ENCODE results near the gene WDTC1.
"Not testable (repeated sequence)": the region's sequence is repeated elsewhere in the genome, so short reads cannot be mapped to it uniquely, and the experiment has no call there.

WDTC1 gene, protein sequence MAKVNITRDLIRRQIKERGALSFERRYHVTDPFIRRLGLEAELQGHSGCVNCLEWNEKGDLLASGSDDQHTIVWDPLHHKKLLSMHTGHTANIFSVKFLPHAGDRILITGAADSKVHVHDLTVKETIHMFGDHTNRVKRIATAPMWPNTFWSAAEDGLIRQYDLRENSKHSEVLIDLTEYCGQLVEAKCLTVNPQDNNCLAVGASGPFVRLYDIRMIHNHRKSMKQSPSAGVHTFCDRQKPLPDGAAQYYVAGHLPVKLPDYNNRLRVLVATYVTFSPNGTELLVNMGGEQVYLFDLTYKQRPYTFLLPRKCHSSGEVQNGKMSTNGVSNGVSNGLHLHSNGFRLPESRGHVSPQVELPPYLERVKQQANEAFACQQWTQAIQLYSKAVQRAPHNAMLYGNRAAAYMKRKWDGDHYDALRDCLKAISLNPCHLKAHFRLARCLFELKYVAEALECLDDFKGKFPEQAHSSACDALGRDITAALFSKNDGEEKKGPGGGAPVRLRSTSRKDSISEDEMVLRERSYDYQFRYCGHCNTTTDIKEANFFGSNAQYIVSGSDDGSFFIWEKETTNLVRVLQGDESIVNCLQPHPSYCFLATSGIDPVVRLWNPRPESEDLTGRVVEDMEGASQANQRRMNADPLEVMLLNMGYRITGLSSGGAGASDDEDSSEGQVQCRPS

DNA sequence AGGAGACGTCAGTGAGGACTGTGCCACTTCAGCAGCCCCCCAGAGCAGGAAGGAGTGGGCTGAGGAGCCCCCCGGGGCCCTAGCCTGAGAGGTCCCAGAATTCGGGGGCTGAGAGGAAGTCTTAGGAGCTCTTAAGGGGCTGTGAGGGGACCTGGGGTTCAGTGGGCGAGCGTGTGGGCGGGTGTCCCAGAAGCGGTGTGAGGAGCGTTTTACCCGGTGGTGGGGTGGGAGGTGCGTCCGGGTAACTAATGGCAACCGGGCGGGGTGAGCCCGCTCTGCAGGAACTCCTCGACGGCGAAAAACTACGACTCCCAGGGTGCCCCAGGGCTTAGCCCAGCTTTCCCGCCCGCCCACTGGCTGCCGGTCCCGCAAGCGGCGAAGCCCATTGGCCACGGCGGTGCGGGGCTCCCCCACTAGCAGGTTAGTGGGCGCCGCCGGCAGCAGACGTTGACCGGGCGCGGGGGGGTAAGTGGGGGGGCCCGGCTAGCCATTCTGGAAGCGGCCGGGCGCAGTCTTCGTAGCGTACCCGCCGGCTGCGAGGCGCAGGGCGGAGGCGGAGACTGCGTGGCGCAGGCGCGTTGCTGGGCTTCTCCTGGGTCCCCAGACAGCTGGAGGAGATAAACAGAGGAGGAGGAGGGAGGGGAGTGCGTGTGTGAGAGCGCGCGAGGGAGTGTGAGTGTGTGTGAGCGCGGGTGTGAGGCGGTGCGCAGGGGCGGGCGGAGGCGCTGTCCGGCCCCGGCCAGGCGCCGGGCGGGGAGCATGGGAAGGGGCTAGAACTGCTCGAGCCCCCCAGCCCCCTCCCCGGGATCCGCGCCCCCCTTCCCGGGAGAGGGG is at the start of gene WDTC1:
WDTC1 (plus strand) TSS at position 584 of the 834 bp plus-strand sequence. CDS start 26,423 bp downstream, outside the sequence.
- FAIRE-seq, result peak; percentile 63

DNA sequence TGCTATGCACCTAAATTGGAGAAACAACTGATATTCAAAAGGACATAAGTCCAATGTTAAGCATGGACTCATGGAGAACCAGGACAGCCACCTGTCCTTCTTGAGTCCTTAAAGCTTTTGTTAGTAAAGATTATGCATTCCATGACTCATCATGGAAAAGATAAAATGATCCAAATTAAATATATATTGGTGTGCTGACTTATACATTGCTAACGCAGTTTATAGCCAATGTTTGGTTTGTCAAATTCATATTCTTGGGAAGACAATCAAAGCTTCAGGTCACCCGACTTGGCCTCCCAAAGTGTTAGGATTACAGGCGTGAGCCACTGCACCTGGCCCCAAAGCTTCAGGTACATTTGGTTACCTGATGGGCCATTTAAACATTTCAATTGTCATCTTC is 49.8 kb upstream of the WDTC1 start:
- not testable (repeated sequence) for FAIRE-seq

DNA sequence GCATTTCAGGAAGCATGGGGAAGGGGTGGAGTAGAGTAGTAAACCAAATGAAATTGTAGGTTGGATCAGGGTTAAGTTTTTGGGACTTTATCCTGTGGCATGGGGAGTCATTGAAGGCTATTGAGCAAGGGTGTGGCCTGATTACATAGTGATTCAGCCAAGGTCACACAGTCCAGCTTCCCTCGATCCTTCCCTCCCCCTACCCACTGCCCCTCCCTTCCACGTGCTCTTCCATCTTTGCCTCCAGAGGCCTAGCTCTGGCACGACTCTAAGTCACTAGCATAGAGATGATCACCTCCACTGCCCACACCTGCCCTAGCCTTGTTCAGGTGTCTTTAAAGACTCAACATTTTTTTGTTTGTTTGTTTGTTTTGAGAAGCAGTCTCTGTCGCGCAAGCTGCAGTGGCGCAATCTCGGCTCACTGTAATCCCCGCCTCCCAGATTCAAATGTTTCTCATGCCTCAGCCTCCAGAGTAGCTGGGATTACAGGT is 42.3 kb upstream of the WDTC1 start:
- FAIRE-seq, result no peak

DNA sequence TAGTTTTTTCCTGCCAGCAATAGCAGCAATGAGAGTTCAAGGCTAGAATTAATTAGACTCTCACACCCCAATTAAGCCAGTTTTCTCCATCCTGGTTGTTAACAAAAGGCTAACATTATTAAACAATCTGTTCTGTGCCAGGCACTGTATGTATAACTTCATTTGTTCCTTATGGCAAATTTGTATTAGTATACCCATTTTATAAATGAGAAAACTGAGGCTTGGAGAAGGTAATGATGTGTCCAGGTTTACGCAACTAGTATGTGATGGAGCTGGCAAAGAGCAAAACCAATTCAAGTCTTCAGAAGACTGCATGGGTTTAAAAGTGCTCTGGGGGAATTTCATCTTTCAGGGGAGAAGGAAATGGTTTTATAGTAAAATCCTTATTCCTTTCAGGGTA is 41.2 kb upstream of the WDTC1 start:
- no peak for FAIRE-seq

DNA sequence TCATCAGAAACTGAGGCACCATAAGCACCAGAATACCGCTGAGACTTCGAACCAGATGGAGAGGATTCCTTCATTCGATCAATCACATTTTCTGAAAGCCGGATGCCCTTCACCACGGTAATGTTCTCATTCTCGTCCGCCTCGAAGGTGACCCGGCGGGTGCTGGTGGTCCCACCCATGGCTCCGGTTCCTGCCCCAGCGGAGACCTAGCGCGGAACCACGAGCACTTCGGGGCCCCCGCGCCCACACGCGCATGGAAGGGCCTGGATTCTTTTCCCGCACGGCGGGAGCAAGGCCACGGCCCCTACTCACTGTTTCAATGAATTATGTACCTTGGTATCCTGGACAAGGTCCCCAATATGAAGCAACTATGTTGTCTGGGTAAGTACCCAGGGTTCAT is 33.1 kb upstream of the WDTC1 start:
- FAIRE-seq, result no peak

DNA sequence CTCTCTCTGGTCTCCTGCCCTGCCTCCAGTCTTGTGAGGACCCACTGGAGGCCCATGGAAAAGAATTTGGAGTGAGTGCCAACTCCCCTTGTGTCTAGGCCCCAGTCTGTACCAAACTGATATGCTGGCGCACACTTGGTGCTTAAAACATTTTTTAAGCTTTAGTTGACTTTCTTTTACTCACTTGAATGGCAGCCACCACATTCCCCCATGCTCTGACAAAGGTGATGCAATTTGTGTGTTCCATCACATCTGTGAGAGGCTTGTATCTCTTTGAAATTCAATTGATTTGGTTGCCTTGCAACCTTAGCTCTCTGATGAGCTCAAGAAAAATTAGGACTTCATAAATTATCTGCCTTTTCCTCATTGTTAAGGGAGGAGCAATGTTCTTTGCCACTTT is 30.5 kb upstream of the WDTC1 start:
- no peak for FAIRE-seq

DNA sequence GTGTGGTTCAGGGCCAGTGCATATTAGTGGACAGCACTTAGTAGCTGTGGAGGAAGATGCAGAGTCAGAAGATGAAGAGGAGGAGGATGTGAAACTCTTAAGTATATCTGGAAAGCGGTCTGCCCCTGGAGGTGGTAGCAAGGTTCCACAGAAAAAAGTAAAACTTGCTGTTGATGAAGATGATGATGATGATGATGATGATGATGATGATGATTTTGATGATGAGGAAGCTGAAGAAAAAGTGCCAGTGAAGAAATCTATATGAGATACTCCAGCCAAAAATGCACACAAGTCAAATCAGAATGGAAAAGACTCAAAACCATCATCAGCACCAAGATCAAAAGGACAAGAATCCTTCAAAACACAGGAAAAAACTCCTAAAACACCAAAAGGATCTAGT is 27.2 kb upstream of the WDTC1 start:
- not testable (repeated sequence) for FAIRE-seq

DNA sequence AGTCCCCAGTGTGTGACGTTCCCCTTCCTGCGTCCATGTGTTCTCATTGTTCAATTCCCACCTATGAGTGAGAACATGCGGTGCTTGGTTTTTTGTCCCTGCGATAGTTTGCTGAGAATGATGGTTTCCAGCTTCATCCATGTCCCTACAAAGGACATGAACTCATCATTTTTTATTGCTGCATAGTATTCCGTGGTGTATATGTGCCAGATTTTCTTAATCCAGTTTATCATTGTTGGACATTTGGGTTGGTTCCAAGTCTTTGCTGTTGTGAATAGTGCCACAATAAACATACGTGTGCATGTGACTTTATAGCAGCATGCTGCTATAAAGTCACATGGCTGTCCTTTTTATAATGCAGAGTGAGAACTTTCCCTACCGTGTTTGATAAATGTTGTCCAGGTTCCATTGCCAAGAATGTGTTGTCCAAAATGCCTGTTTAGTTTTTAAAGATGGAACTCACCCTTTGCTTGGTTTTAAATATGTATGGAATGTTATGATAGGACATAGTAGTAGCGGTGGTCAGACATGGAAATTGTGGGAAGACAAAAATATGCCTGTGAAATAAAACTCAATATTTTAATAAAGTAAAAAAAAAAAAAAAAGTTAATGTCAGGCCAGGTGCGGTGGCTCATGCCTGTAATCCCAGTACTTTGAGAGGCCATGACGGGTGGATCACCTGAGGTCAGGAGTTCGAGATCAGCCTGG is 26.1 kb upstream of the WDTC1 start:
- FAIRE-seq, result not testable (repeated sequence)

DNA sequence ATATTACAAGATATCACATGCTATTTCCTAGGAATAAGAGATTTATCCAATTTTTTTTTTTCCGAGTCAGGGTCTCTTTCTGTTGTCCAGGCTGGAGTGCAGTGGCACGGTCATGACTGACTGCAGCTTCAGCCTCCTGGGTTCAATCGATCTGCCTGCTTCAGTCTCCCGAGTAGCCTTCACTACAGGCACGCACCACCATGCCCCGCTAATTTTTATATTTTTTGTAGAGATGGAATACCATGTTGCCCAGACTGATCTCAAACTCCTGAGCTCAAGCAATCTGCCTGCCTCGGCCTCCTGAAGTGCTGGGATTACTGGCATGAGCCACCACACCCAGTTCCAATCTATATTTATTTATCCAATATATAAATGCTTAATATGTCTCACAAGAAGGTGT is 18.0 kb upstream of the WDTC1 start:
- FAIRE-seq, result no peak

DNA sequence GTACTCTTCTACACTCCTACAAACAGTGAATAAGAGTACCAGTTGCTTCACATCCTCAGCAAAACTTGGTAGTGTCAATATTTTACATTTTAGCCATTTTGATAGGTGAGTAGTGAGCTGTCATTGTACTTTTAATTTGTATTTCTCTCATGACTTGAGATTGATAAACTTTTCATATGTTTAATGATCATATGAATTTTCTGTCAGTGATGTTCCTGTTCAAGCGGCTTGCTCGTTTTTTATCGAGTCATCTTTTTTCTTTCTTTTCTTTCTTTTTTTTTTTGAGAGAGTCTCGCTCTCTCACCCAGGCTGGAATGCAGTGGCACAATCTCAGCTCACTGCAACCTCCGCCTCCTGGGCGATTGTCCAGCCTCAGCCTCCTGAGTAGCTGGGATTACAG is 17.0 kb upstream of the WDTC1 start:
- FAIRE-seq, result no peak

DNA sequence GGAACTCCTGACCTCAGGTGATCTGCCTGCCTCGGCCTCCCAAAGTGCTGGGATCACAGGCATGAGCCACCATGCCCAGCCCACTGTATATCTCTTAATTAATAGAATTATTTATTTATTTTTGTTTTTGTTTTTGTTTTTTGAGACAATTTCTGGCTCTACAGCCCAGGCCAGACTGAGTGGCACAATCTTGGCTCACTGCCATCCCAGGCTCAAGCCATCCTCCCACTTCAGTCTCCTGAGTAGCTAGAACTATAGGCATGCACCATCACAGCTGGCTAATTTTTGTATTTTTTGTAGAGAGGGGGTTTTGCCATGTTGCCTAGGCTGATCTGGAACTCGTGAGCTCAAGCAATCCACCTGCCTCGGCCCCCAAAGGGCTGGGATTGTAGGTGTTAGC is 15.7 kb upstream of the WDTC1 start:
- no peak for FAIRE-seq

DNA sequence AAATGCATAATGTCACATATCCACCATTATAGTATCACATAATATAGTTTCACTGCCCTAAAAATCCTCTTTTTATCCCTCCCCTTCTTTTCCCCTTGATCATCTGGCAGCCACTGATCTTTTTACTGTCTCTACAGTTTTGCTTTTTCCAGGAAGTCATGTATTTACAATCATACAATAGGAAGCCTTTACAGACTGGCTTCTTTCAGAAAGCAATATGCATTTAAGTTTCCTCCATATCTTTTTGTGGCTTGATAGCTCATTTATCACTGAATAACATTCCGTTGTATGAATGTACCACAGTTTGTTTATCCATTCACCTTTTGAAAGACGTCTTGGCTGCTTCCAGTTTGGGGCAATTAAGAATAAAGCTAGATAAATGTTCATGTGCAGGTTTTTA is 14.3 kb upstream of the WDTC1 start:
- FAIRE-seq, result no peak

DNA sequence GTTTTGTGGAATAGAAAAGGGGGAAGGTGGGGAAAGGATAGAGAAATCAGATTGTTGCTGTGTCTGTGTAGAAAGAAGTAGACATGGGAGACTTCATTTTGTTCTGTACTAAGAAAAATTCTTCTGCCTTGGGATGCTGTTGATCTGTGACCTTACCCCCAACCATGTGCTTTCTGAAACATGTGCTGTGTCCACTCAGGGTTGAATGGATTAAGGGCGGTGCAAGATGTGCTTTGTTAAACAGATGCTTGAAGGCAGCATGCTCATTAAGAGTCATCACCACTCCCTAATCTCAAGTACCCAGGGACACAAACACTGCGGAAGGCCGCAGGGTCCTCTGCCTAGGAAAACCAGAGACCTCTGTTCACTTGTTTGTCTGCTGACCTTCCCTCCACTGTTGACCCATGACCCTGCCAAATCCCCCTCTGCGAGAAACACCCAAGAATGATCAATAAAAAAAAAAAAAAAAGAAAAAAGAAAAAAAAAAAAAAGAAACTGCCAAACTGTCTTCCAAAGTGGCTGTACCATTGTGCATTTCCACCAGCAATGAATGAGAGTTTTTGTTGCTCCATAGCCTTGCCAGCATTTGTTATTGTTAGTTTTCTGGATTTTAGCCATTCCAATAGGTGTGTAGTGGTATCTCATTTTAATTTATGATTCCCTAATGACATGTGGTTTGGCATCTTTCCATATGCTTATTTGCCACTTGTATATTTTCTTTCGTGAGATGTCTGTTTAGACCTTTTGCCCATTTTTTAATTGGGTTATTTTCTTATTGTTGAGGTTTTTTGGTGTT is 13.5 kb upstream of the WDTC1 start:
- FAIRE-seq, result not testable (repeated sequence)

DNA sequence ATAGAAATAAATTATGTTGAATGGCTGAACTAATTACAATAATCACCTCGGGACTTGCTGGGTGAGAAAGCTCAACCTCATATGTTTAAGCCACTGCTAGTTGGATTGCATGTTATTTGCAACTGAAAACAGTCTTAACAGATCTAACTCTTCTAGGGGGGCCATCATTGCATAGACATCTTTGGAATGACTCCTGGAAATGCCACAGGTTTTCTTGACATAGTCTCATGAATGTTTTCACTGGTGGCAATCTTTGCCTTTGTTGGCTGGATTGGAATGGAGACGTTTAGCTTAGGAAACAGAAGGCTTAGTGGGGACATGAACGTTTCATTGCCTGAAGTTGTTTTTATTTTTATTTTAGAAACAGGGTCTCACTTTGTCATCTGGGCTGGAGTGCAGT is 8.8 kb upstream of the WDTC1 start:
- FAIRE-seq, result no peak

DNA sequence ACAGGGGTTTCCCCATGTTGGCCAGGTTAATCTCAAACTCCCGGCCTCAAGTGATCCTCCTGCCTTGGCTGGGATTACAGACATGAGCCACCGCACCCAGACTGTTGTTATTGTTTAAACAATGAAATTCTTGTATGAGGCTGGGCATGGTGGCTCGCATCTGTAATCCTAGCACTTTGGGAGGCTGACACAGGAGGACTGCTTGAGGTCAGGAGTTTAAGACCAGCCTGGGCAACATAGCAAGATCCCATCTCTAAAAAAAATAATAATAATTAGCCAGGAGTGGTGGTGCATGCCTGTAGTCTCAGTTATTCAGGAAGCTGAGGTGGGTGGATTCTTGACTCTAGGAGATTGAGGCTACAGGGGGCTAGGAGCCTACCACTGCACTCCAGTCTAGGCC is 6.7 kb upstream of the WDTC1 start:
- FAIRE-seq, result no peak

DNA sequence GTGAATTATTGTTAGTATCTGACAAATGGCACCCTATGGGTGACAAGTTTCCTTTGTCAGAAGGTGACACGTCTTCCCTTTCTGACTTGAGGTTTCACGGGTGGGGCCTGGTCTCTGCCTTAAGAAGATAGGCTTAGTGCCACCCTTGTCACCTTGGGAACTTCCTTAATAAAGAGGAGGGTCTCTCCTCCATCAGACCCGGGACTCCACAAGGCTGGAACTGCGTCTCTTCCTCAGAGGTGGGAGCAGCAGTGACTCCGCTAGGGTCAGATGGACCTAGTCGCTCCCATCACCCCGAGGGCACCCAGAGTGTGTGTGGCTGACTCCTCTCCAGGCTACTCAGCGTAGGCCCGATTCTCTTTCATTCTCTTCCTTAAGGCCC is 774 bp upstream of the WDTC1 start:
- FAIRE-seq, result no peak

DNA sequence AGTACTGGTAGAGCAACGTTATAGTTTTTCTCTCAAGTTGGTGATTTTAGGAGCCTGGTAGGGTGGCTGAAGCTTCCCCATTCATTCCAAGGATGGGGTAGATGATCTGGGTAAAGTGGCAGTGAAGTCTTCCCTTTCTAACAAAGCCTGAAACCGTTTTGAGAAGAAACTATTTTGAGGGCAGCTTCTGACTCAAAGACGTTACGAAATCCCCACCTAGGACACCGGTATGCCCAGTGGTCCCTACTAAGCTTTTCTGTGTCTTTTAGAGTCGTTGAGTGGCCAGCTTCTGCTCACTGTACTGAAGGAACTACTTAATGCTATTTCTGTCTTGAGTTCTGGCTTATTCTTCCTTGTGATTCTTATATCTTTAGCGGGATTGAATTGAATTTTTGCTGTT is 1.4 kb downstream of the WDTC1 start:
- FAIRE-seq, result no peak

DNA sequence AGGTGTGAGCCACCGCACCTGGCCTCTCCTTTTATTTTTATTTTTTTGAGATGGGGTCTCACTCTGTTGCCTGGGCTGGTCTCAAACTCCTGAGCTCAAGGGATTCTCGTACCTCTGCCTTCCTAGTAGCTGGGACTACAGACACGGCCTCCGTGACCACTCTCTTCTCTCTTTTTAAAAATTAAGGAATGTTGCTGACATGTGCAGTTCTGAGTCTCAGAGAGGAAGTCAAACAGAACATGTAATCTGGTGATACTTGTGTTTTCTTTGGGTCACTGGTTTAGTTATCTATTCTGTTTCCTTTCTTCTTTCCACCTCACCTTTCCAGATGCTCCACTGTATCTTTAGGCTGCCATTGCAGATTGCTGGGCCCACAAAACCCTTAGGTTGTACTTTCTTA is 2.7 kb downstream of the WDTC1 start:
- no peak for FAIRE-seq

DNA sequence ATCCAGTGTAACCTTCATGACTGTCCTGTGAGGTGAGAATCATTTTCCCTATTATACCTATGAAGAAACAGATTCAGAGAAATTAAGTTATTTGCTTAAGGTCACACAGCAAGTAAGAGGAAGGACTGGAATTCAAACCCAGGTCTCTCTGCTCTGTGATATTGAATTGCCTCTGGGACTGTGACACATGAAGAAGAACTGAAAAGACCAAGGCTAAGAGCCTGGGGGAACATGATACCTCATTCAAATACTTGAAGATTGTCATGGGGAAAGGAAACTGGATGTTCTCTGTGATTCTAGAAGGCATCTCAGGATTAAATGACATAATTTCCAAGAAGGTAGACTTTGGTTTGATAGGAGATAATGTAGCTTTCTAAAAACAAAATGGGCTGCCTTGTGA is 3.6 kb downstream of the WDTC1 start:
- no peak for FAIRE-seq

DNA sequence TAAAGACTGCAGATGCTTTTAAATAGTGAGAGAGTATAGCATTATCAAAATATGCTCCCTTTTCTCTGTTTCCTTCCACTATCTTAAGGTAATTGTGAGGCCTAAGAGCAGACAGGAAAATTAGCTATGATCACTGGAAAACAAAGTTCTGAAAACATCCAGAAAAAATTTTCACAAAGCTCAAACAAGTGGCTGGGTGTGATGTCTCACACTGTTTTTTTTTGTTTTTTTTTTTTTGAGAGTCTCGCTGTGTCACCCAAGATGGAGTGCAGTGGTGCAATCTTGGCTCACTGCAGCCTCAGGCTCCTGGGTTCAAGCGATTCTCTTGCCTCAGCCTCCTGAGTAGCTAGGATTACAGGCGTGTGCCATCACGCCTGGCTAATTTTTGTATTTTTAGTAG is 7.2 kb downstream of the WDTC1 start:
- FAIRE-seq, result no peak

DNA sequence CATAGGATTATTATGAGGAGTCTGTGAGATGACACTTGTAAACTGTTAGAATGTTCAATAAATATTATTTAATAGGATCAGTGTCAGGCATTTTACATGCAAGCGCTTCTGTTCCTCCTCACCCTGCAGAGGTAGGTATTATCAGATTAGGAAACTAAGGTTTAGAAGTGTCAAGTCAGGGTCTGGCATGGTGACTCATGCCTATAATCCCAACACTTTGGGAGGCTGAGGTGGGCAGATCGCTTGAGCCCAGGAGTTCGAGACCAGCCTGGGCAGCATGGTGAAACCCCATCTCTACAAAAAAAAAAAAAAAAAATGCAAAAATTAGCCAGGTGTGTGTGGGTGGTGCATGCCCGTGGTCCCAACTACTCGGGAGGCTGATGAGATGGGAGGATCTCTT is 9.2 kb downstream of the WDTC1 start:
- not testable (repeated sequence) for FAIRE-seq

DNA sequence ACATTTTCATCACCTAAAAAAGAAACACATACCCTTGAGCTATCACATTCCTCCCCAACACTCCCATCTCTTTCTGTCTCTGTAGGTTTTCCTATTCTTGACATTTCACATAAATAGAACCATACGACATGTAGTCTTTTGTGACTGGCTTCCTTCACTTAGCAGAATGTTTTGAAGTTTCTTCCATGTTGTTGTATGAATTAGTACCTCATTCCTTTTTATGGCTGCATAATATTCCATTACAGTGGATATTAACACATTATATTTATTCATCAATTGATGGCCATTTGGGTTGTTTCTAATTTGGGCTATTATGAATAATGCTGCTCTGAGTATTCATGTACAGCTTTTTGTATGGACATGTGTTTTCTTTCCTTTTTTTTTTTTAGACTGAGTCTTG is 11.8 kb downstream of the WDTC1 start:
- FAIRE-seq, result no peak

Measured in endometrium (tissue), 2 donors.